GM19023 (cell line): ENCODE measurements around the gene IL10.
"Not testable (repeated sequence)": the region's sequence is repeated elsewhere in the genome, so short reads cannot be mapped to it uniquely, and the experiment has no call there.

Source experiments
- ATAC-seq: cut with Tn5 transposase; IDR thresholded peaks from one replicate; pipeline ENCODE4 v1.9.1; 2021; ENCODE audit warnings: mild to moderate bottlenecking, moderate library complexity; ENCODE audit not compliant: unreplicated experiment

Gene IL10

DNA sequence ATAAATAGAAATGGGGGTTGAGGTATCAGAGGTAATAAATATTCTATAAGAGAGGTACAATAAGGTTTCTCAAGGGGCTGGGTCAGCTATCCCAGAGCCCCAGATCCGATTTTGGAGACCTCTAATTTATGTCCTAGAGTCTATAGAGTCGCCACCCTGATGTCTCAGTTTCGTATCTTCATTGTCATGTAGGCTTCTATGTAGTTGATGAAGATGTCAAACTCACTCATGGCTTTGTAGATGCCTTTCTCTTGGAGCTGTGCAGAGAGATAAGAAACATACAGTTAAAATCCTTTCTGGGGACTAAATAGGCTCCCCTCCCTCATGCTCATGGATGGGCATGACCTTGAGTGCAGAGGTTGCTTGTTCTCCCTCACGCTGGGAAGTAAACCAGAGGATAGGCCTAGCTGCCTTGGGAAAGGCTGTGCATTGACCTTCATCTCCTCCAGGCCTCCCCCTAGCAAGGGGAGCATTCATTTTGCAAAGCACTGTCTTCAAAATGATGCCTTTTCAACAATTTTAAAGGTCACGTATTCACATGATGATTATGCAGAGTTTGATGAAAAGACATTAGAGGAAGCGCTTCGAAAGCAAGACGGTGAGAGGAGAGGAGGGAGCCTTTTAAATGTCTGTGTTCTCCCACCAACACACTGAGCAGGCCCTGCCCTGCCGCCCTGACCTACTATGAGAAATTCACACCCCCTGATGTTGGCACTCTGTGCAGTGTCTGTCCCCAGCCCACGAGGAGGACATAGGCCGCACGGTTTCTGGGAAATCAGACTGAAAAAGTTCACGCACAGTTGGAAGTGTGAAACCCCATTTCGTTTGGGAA is 3.6 kb downstream of the IL10 start:
- no peak for ATAC-seq

DNA sequence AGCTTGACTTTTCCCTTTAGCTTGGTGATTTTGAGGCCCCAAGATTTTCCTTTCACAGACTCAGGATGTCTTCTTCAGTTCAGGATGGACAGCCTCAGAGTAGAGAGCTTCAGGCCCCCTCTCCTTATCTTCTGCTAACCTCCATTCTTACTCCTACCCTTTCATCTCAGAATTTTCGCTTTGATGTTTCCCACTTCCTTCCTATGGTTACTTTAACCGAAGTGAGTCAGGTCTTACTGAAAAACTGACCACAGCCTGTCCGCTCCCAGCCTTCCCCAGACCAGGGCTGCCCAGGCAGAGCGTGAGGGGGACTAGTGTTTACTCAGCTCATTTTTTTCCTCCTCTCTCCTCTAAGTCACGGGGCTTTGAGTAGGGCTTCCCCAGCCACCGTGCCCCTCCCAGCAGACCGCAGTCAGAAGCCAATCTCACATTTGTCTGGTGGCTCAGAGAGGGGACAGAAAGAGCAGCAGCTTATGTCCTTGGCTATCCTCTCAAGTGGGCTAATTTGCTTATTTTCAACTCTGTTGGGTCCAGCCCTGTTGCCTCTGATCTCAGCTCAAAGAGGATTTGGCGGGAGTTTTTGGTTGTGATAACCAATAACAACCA is 5.9 kb downstream of the IL10 start:
- peak; percentile 56 for ATAC-seq

DNA sequence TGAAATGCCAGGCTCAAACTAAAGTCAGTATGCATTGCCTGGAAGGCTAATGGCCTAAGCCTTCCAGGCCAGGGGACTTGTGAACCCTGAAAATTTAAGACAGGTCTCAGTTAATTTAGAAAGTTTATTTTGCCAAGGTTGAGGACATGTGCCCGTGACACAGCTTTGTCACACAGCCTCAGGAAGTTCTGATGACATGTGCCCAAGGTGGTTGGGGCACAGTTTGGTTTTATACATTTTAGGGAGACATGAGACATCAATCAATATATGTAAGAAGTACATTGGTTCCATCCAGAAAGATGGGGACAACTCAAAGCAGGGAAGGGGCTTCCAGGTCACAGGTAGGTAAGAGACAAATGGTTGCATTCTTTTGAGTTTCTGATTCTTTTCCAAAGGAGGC is 6.5 kb downstream of the IL10 start:
- not testable (repeated sequence) for ATAC-seq

DNA sequence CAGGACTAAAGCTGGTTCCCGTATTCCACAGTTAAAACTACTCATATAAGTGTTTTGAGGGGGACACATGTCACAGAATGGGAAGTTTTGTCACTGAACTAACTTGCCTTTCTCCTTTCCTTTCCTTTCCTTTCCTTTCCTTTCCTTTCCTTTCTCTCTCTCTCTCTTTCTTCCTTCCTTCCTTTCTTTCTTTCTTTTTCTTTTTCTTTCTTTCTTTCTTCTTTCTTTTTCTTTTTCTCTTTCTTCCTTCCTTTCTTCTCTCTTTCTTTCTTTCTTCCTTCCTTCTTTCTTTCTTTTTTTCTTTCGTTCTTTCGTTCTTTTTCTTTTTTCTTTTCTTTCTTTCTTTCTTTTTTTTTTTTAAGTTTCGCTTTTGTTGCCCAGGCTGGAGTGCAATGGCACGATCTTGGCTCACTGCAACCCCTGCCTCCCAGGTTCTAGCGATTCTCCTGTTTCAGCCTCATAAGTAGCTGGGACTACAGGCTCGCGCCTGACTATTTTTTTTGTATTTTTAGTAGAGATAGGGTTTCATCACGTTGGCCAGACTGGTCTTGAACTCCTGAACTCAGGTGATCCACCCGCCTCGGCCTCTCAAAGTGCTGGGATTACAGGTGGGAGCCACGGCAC is 9.4 kb downstream of the IL10 start:
- not testable (repeated sequence) for ATAC-seq

DNA sequence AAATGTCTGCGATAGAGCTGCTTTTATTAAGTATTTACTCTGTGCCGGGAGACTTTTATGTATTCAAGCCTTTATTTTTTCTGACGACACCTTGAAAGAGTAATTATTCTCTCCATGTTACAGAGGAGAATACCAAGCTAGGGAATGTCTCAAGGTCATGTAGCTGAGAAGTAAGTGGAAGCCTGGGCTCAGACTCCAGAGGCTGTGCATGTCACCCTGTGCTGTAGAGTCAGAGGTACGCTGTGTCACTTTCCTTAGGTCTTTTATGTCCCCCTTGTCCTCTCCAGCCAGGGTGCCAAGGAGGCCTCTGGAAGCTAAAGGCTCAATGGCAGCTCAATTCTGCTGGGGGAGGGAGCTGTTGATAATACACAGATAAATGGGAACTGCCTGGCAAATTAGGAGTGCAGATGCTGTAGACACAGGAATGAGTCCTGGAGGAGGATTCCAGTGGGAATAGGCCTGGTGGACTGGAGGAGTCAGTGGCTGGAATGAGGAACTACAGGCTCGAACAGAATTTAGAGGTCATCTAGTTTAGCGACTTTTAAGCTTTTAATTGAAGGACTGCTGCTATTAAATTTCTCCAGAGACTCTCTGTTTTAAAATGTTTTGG is 11.0 kb downstream of the IL10 start:
- no peak for ATAC-seq

DNA sequence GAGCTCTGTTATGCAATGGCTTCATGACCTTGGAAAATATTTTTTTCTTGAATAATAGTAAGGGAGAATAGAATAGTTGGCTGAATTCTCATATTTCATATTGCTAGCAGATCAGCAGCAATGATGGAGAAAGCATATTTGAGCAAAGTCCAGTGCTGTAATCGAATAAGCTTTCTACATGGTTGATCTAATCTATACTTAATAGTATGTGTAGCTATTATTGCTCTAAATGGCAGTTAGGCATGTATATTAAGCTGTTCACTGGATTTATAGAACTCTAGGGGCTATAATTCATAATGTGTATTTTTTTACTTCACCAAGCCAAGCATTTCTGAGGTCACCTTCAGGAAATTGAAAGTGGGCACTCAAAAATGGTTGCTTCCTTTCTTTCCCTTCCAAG is 11.7 kb downstream of the IL10 start:
- ATAC-seq, result no peak

DNA sequence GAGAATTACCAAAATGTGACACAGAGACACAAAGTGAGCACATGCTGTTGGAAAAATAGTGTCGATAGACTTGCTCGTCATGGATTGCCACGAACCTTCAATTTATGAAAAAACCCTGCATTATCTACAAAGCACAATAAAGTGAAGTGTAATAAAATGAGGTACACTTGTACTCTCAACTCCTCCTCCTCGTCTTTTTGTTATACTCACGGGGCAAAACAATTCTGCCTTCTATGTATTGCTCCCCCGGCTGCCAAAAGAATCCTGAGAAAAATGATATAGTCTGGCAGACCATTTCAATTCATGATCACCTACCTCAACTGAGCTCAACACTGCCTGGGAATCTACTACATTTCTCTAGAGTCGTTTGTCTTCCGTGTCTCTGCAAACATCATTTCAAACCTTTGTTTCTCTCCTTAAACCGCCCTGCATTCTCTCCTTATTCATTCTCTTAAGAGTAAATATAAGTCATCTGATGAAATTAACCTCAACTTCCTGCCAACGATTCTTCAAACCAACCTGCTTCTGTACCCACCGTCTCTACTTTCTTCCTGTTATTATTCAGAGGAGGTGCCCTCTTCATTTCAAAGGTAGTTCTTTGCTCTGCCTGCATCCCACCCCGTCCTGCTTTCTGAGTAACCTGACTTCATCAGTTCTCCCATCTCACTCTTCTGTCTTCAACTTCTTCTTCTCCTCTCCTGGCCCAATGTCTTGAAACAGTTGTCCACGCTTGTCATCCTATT is 14.6 kb downstream of the IL10 start:
- no peak for ATAC-seq

DNA sequence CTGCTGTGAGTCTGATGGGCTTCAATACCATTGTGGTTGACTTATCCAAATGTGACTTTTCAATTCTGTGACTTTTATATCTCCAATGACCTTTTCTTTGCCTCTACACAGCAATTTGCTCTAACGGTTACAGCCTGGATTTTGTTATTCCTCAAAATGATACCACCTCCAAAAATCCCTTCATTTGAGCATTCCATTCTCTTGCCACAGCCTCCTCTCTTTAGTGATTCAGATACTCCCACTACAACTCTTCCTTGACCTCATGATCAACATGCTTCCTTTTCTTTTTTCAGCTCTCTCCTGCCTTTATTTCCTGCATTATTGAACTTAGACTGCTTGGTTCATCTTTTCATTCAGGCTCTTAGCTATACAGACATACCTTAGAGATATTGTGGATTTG is 18.3 kb downstream of the IL10 start:
- ATAC-seq, result no peak

DNA sequence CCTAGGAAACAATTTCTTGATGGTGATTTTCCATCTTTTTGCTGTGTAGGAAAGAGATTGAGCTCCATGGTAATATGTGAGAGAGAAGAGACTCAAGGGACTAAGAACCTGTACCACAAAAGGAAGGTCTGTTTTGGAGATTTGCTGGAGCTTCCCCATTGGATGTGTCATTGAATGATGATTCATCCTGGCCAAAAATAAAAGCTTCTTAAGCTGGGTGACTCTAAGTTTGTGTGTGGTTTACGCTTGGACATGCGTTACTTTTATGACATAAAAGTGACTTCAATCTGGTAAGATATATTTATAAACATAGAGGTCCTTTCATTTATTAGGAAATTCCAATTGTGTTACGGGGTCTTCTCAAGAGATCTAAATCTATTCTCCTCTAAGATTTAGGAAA is 19.2 kb downstream of the IL10 start:
- ATAC-seq, result no peak

DNA sequence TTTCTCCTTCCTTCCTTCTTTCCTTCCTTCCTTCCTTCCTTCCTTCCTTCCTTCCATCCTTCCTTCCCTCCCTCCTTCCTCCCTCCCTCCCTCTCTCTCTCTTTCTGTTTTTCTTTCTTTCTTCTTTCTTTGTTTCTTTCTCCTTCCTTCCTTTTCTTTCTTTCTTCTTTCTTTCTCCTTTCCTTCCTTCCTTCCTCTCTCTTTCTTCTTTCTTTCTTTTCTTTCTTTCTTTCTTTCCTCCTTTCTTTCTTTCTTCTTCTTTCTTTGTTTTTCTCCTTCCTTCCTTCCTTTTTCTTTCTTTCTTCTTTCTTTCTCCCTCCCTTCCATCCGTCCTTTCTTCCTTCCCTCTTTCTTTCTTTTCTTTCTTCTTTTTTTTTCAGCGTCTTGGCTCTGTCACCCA is 19.8 kb downstream of the IL10 start:
- ATAC-seq, result no peak

DNA sequence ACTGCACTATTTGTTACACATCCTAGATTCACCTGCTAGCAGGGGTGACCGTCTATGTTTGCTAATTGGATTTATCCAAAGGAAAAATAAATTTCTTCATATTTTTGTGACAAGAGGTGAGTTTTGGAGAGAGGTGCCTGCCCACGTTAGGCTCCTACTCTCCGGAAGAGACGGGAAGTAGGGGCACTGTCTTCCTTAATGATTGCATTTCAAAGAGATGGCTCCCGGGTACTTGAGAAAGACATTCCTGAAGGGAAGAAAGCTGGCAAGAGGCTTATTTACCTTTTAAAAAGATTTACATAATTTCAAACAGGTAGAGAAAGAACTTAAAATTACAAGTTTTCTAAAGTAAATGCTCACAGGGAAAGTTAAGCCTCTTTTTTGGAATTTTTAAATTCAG is 20.4 kb downstream of the IL10 start:
- ATAC-seq, result no peak

DNA sequence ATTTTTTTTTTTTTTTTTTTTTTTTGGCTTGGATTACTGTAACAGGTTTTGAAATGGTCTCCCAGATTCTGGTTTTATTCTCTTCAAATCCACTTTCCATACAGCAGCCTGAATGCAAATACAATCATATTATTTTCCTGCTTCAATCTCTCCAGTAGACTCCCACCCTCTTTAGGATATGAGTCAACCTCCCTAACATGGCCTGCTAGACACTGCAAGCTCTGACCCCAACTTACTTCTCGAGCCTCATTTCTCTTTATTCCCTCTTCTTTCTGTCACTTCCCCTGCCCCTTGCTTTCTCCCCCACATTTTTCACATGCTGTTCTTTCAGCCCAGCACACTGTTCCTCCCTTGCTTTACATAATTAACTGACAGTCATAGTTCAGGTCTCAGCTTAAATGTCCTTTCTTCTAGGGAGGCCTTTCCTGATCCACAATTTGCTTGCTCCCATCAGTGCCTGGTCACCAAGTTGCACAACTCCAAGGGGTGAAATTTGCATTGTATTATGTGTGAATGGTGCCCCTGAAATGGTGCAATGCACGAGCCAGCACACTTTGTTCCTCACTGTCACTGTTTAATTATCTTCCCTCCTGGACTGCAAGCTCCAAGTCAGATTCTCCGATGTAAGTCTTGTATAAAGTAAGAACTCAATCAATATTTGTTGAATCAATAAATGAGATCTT is 23.8 kb downstream of the IL10 start:
- no peak for ATAC-seq

DNA sequence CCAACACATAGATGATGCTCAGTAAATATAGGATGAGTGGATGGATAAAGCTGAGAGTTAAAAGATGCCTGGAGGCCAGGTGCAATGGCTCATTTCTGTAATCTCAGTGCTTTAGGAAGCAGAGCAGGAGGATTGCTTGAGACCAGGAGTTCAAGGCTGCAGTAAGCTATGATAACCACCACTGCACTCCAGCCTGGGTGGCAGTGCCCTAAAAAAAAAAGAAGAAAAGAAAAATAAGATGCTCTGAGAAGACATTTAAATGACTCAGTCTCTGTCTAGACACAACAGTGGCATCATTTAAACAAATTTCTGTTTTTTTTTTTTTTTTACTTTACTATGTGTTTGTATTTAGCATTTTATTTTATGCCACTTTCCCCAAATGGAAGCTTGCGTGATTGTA is 27.0 kb downstream of the IL10 start:
- ATAC-seq, result no peak

DNA sequence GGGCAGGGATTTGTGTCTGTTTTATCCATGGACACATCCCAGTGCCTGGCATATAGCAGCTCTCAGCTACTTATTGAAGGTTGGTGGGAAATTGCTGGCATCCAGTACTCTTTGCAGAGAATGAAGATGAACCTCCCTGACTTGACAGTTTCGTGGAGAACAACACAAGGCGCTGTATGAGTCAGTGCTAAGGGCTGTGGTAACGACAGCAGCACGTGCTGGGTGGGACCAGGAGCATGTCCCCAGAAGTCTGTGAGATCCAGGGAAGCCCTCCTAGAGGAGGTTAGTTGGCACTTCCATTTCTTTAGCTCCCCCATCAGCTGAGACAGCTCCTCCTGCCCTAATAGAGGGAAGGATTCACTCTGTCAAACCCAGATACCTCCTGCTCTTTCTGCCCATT is 27.6 kb downstream of the IL10 start:
- no peak for ATAC-seq

DNA sequence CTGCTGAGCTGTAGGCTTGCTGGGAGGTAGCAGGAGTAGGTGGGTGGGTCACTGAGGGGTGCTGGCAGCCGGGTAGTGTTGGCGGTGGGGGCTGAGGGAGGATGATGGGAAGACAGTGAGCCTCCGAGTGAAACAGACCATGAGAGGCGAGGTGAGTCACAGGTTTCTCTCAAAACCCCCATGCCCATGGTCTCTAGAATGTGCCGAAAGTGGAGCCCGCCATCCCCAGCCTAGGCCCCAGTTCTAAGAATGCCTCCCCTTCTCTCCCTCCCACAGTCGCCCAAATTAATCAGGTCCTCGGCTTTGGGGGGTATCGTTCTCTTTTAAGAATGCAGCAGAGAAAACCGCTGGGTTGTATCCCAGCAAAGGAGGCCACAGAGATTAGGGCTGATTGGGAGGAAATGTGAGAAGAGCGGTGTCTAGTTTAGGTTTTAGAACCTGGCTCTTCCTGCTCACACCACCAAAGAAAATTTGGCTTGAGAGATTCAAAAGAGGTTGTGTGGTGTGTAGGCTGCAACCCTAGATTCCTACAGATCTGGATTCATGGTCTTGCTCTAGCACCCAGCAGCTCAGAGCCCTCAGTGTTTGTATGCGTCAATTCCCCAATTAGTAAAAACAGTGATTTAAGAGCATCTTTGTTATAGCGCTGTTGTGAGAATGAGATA is 29.4 kb downstream of the IL10 start:
- no peak for ATAC-seq

DNA sequence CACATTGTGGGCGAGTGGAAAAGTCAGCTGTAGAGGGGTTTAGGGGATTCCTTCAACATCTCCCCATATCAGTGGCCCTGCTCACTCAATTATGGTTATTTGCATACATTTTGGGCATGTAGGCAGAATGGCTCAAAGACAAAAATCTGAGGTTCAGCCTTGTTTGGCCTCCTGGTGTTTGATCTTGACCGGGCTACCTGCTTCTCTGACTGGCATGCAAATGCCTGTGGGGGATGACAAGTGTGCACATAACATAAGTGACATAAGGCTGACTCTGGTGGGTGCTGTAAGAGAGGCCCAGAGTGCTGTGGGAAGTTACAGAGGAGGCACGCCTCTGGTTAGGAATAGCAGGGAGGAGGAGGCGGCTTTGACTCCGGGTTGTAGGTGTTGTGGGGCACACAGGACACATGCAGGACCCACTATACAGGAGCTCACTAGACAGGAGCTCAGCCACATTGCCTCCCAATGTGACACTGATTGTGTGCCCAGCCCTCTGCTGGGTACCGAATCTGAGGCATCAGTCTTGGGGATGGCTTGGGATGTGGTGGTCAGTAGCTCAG is 31.1 kb downstream of the IL10 start:
- ATAC-seq, result no peak

DNA sequence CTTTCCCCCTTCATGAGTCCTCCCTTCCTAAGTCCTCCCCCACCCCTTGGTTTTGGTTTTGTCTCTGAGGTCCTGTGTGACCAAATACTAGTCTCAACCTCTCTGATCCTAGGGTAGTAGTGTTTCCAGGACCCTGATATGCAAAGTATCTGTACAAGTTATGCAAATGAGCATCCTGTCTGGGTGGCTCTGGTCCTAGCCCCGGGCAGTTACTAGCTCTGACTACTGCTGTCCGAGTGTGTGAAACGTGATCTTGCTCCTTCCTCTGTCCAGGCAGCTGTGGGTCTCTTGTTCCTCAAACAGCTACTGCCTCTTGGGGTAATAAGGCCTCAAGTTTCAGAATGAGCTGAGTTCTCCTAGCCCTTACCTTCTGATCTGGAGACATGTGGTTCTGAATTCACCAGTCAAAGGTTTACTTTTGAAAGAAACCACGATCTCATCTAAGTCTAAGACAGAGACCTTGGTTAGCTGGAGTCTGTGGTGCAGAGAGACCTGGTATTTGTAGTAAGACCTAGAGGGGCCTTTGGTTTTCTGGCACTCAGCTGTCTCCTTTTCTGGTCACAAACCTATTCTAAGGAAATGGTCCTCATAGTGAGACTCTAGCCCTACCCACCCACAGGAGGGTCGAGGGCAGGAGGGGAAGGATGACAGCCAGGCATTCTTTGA is 32.8 kb downstream of the IL10 start:
- peak; percentile 83 for ATAC-seq

DNA sequence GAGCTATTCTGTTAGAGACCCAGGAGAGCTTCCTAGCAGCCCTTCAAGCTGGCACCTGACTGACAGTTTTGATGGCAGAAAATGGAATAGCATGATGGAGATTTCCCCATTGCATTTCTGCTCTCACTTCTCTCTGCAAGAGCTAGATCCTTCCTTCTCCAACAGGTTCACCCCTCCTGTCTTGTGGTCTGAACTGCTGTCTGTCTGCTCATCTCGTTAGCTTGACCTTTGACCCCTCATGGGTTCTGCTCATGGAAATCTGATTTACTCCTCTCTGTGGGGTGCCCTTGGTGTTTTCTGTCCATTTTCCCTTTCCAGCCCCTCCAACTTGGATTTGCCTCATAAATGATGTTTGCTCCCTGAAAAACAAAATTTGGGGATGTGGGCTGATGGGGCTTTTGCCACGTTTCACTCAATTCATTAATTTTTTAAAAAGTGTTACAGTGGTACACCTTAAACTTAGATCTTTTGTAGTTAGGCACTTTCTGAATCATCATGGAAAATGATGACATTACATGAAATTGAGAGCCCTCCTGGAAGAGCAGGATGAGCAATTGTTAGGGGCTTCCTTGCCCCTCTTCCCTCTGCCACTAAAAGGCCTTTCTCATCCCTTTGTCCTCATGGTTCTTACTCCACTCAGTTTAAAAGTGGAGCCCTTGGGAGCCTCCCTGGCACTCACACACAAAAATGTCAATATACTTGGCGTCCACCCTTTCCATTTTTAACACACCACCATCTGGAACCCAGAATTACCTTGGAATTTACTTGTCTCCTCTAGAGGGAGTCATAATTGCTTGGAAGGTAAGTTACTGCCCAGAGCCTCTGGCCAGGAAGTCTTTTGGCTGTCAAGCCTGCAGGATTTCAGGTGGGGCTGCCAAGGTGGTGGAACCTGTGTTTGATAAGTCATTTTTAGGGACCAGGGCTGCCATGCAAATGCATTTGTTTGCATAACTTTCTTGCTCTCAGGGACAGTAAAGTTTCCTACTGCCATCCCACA is 33.6 kb downstream of the IL10 start:
- peak; percentile 6 for ATAC-seq
